GM12878 (cell line): ENCODE results near the gene RNF113A. TPM values are rescaled to one million over a fixed set of nuclear protein-coding genes. Genes with fewer than 3 reads are reported as not detected.

Source experiments
- ATAC-seq: fragments of 200-7000 bp; cut with Tn5 transposase; 3 replicates; pipeline ENCODE4 v1.9.1; 2020; ENCODE audit warnings: mild to moderate bottlenecking, moderate library complexity
- Bru-seq: library from RNA; stranded (reverse); fragments of 400-500 nt; gene quantifications from one replicate; lab custom pipeline; 2021; lab: Mats Ljungman, UMichigan
- BruChase-seq, 2 experiments: library from RNA; stranded (reverse); fragments of 400-500 nt; gene quantifications; one replicate each; lab custom pipeline; 2021; lab: Mats Ljungman, UMichigan
- BruUV-seq: library from RNA; stranded (reverse); fragments of 400-500 nt; replicated peaks from 2 replicates; lab custom pipeline; 2021; lab: Mats Ljungman, UMichigan
- CTCF ChIA-PET: fragments of 300-600 bp; sonication (Branson Sonifier 250); formaldehyde crosslinking; extraction: SDS; loops from one replicate; lab custom pipeline; 2021; ENCODE audit warnings: inconsistent platforms; lab: Yijun Ruan, JAX
- POLR2A ChIA-PET: fragments of 350-600 bp; formaldehyde crosslinking; extraction: SDS; loops from one replicate; lab custom pipeline; 2021; ENCODE audit warnings: inconsistent platforms; lab: Charles Lee
- RAD21 ChIA-PET: fragments of 300-600 bp; sonication (Branson Sonifier 250); formaldehyde crosslinking; loops from one replicate; lab custom pipeline; 2023; ENCODE audit warnings: antibody characterized with exemption; ENCODE audit not compliant: unreplicated experiment; lab: Charles Lee
- SMC1A ChIA-PET: fragments of 300-600 bp; sonication (Branson Sonifier 250); formaldehyde crosslinking; loops from one replicate; lab custom pipeline; 2023; ENCODE audit not compliant: unreplicated experiment, uncharacterized antibody; lab: Charles Lee
- DNase-seq: peaks from one replicate; pipeline ENCODE4 v3.0.0-alpha.2; 2011; ENCODE audit warnings: low read depth, low spot score
- FAIRE-seq: peaks from 3 replicates; lab custom pipeline; 2011; peaks lifted over from hg19 to GRCh38; lab: Jason Lieb, UNC
- H2AFZ ChIP-seq: 2 replicates; pipeline ENCODE4 v1.6.0; 2011; ENCODE audit warnings: low read depth, low read length, control low read depth; ENCODE audit not compliant: control insufficient read depth
- H3K27ac ChIP-seq: 2 replicates; pipeline ENCODE4 v1.5.1; 2011; ENCODE audit warnings: control low read depth; ENCODE audit not compliant: control insufficient read depth, insufficient read depth
- H3K27me3 ChIP-seq, 2 experiments: replicated peaks in 1 of 2; 2 replicates each; pipeline versions ENCODE4 v1.6.0 to v1.6.1; 2011; ENCODE audit warnings: low read length in 1 of 2; ENCODE audit not compliant: control insufficient read depth in 2 of 2, insufficient read depth in 2 of 2
- H3K36me3 ChIP-seq, 2 experiments: 2 replicates each; pipeline ENCODE4 v1.5.1; 2011; ENCODE audit warnings: low read length in 1 of 2; ENCODE audit not compliant: control insufficient read depth in 2 of 2, insufficient read depth in 2 of 2
- H3K4me1 ChIP-seq: 2 replicates; pipeline ENCODE4 v1.6.1; 2011; ENCODE audit warnings: mild to moderate bottlenecking, low read length, moderate library complexity, mixed read lengths; ENCODE audit not compliant: control insufficient read depth, insufficient read depth
- H3K4me2 ChIP-seq: 2 replicates; pipeline ENCODE4 v1.6.0; 2011; ENCODE audit warnings: control low read depth; ENCODE audit not compliant: control insufficient read depth, insufficient read depth
- H3K4me3 ChIP-seq: fragments of 200-600 bp; sonication (generic); 2 replicates; pipeline ENCODE4 v1.5.1; 2016
- H3K79me2 ChIP-seq: 2 replicates; pipeline ENCODE4 v1.6.0; 2011; ENCODE audit warnings: low read length; ENCODE audit not compliant: control insufficient read depth, insufficient read depth
- H3K9ac ChIP-seq: 2 replicates; pipeline ENCODE4 v1.8.0; 2011; ENCODE audit warnings: low read length, control low read depth, mixed read lengths; ENCODE audit not compliant: control insufficient read depth, insufficient read depth
- H3K9me3 ChIP-seq: replicated peaks from 3 replicates; pipeline ENCODE4 v1.5.1; 2011; ENCODE audit warnings: mild to moderate bottlenecking, low read length; ENCODE audit not compliant: control insufficient read depth, insufficient read depth
- H4K20me1 ChIP-seq: 2 replicates; pipeline ENCODE4 v1.6.0; 2011; ENCODE audit not compliant: control insufficient read depth, insufficient read depth
- BCL11A ChIP-seq: IDR thresholded peaks from 2 replicates; pipeline ENCODE4 v1.6.1; 2011; ENCODE audit warnings: low read depth, low read length
- BCLAF1 ChIP-seq: fragments of 450-650 bp; IDR thresholded peaks from 2 replicates; pipeline ENCODE4 v1.6.1; 2017; ENCODE audit warnings: antibody characterized with exemption, mild to moderate bottlenecking, moderate library complexity
- FOS ChIP-seq: IDR thresholded peaks from 3 replicates; pipeline ENCODE4 v1.6.1; 2011; ENCODE audit warnings: borderline replicate concordance; ENCODE audit not compliant: insufficient read length; ENCODE audit errors: extremely low read depth
- HDAC2 ChIP-seq: fragments of 200-600 bp; sonication (generic); IDR thresholded peaks from 2 replicates; pipeline ENCODE4 v1.6.1; 2017
- JUND ChIP-seq: IDR thresholded peaks from 2 replicates; pipeline ENCODE4 v1.6.1; 2012; ENCODE audit warnings: low read depth, mild to moderate bottlenecking, low read length, improper control_type of control experiment, moderate library complexity
- ZBTB33 ChIP-seq: fragments of 450-650 bp; IDR thresholded peaks from 2 replicates; pipeline ENCODE4 v1.6.1; 2017; ENCODE audit warnings: mild to moderate bottlenecking
- ZBTB40 ChIP-seq: fragments of 450-650 bp; IDR thresholded peaks from 2 replicates; pipeline ENCODE4 v1.6.1; 2016; ENCODE audit warnings: mild to moderate bottlenecking, moderate library complexity, borderline replicate concordance
- WGBS: methylation state at CpG from one replicate; pipeline ENCODE4 v1.1.6; 2016; ENCODE audit warnings: low lambda C conversion rate; ENCODE audit not compliant: insufficient replicate concordance, insufficient coverage; ENCODE audit errors: missing lambda C conversion rate; 5-methylcytosine and 5-hydroxymethylcytosine counted together
- in situ Hi-C: fragments of 300-500 bp; cut with MboI; formaldehyde crosslinking; loops from 9 replicates; pipeline ENCODE4 v1.14.3; 2018; ENCODE audit warnings: mixed read lengths
- intact Hi-C: fragments of 100-400 bp; cut with micrococcal nuclease; formaldehyde crosslinking; loops from one replicate; pipeline ENCODE4 v1.14.2; 2022; ENCODE audit not compliant: unreplicated experiment
- long read RNA-seq, 2 experiments: library from polyadenylated mRNA; unstranded; transcript quantifications; one replicate each; pipeline ENCODE4 v2.0.0, GENCODE V29; 2019 to 2020
- polyA minus RNA-seq, 3 experiments: library from RNA; depleted of rRNA, polyadenylated mRNA; stranded (reverse); fragments of >200 nt; gene quantifications; 2 replicates each; pipeline ENCODE4 v1.2.3, GENCODE V29; 2011
- polyA plus RNA-seq, 11 experiments: library from polyadenylated mRNA; depleted of rRNA in 4 of 11; unstranded in 6 of 11; stranded (reverse) in 5 of 11; fragments of >200 nt; fragmentation: Nextera tagmentation in 4 of 11; fragmentation: Illumina TruSeq in 1 of 11; extraction: Ambion mirVana in 4 of 11; extraction: Trizol in 1 of 11; gene quantifications; 1 replicate in 1 of 11; 2 replicates in 10 of 11; pipeline versions ENCODE4 v1.2.1 to v1.2.3, GENCODE V29; 2011 to 2016; ENCODE audit warnings: inconsistent platforms in 2 of 11, missing spikeins in 2 of 11, low read depth in 1 of 11
- total RNA-seq, 4 experiments: library from RNA; depleted of rRNA in 3 of 4; stranded (reverse); fragments of >200 nt in 3 of 4; fragmentation: Illumina TruSeq in 1 of 4; extraction: Trizol in 1 of 4; gene quantifications; 2 replicates each; pipeline versions ENCODE4 v1.2.1 to v1.2.3, GENCODE V29; 2013 to 2021

RNF113A gene
- total RNA-seq (2013; cell fraction: nucleolus; rRNA removed): 9.8 and 10.5 TPM in 2 replicates
- total RNA-seq (2014; rRNA removed) (20.6 and 22.3 TPM in 2 replicates), total RNA-seq (2014; rRNA removed; fragmentation: Illumina TruSeq; extraction: Trizol) (19.8 and 22.5 TPM in 2 replicates), total RNA-seq (2021) (21.9 and 22.0 TPM in 2 replicates), polyA plus RNA-seq (2011; rRNA removed) (24.9 and 30.5 TPM in 2 replicates), polyA plus RNA-seq (2014; fragmentation: Illumina TruSeq; extraction: Trizol) (15.1 and 23.6 TPM in 2 replicates), polyA plus RNA-seq (2014; fragmentation: Nextera tagmentation; extraction: Ambion mirVana) (10 to 100 TPM; 22.7 to 23.1 TPM), polyA plus RNA-seq (2014; rRNA removed) (25.5 and 26.8 TPM in 2 replicates), polyA plus RNA-seq (2016; fragmentation: Nextera tagmentation; extraction: Ambion mirVana) (10 to 100 TPM; 32.2 to 33.1 TPM), polyA minus RNA-seq (2011; rRNA and poly(A)+ RNA removed) (12.8 and 13.9 TPM in 2 replicates), Bru-seq, nascent RNA (percentile 85 among the genes with signal in this experiment), BruChase-seq, experiment 1, labeled RNA remaining after a 6-hour chase (percentile 79 among the genes with signal in this experiment), BruChase-seq, experiment 2, labeled RNA remaining after a 2-hour chase (percentile 89 among the genes with signal in this experiment)
- 25.7 TPM for polyA plus RNA-seq (2011; ENCODE audit: low read depth)
- polyA plus RNA-seq (2011; cell fraction: cytosol; rRNA removed): 33.3 and 33.4 TPM in 2 replicates
- 40.5 and 41.1 TPM in 2 replicates for polyA plus RNA-seq (2011; cell fraction: nucleus; rRNA removed)
- polyA plus RNA-seq (2012): 29.6 and 35.8 TPM in 2 replicates
- polyA minus RNA-seq (2011; cell fraction: cytosol; rRNA and poly(A)+ RNA removed): 5.4 and 5.6 TPM in 2 replicates
- 8.0 and 14.2 TPM in 2 replicates for polyA minus RNA-seq (2011; cell fraction: nucleus; rRNA and poly(A)+ RNA removed)
- long read RNA-seq, experiment 1, transcript RNF113A-201 (1 exons, 1,353 nt): major isoform, 35 of 35 reads
- long read RNA-seq, experiment 1, partial matches to known transcripts: 0 of 35 reads
- long read RNA-seq, experiment 1, other reads (novel, unspliced or antisense): 0 of 35 reads
- long read RNA-seq, experiment 2, transcript RNF113A-201 (1 exons, 1,353 nt): major isoform, 104 of 104 reads
- long read RNA-seq, experiment 2, partial matches to known transcripts: 0 of 104 reads
- long read RNA-seq, experiment 2, other reads (novel, unspliced or antisense): 0 of 104 reads

- no peaks in the 10 kb centered on the region for H3K9me3 ChIP-seq
- FAIRE-seq (peak; percentile 87), ATAC-seq (peak; percentile 95), DNase-seq (peak; percentile 59)
- intact Hi-C loops: loop anchor here (2.0 kb wide), 1 partner anchor 19 kb away; the partner anchor contains the start of gene UPF3B
- ChIA-PET RAD21 (interaction anchor here (0.9 to 2.8 kb wide), 5 partner anchors 19 to 117 kb away, joined by 3 to 21 read pairs (median 5); partner anchors contain the start of genes RPL39, SOWAHD and UPF3B), CTCF (interaction anchor here (2.1 to 2.2 kb wide), 2 partner anchors 19 to 83 kb away, joined by 5 to 7 read pairs; partner anchors contain the start of gene UPF3B), SMC1A (interaction anchor here (1.1 to 2.8 kb wide), 5 partner anchors 16 to 80 kb away, joined by 3 to 18 read pairs (median 5); partner anchors contain the start of genes RPL39 and UPF3B), POLR2A (interaction anchor here (0.6 to 2.6 kb wide), 8 partner anchors 12 to 724 kb away, joined by 3 to 19 read pairs (median 4); partner anchors contain the start of genes RPL39 and UPF3B)
- peak within 1 kb of the TSS; percentile 41; the same call in 1 of the 2 replicates for H3K4me2 ChIP-seq
- peak within 1 kb of the TSS; percentile 91 for H3K27ac ChIP-seq
- peak within 1 kb of the TSS; percentile 68 for H3K4me3 ChIP-seq
- H3K36me3 ChIP-seq: no peaks in the 10 kb centered on the region; a peak in 1 of 4 replicates
- BruUV-seq: TSS peak; percentile 85
- peaks cover 39% of the 10 kb centered on the region for H3K79me2 ChIP-seq
- 45% methylated on average over 61 of the region's 62 CpGs for WGBS
- peak within 1 kb of the TSS; percentile 82 for H2AFZ ChIP-seq
- H3K27me3 ChIP-seq: no peaks in the 10 kb centered on the region
- in situ Hi-C loops: no loop called here
- no peaks in the 10 kb centered on the region for H4K20me1 ChIP-seq
- H3K9ac ChIP-seq: peak within 1 kb of the TSS; percentile 95
- no peaks in the 10 kb centered on the region for H3K4me1 ChIP-seq
- TF ChIP-seq FOS: no peak
- no peak for TF ChIP-seq BCL11A
- no peak for TF ChIP-seq ZBTB33
- TF ChIP-seq BCLAF1: no peak
- TF ChIP-seq JUND: 0 out of 2 replicates have a peak, but pooled peaks have one; percentile 26
- TF ChIP-seq ZBTB40: peak; percentile 60; the same call in 1 of the 2 replicates
- no peak for TF ChIP-seq HDAC2
These were observed at the start of gene RNF113A, which contains the start of gene NDUFA1 for GRCh38 chrX:119871599-119872395. RNF113A (minus strand) TSS chrX:119871733; CDS start chrX:119871613, 120 bp downstream. NDUFA1 (plus strand) TSS chrX:119871832; CDS start chrX:119871912, 80 bp downstream.
